ENCODE data around the gene IFT122.
A peak's percentile ranks its signal among the peaks of the same experiment; 100 is the strongest.
"Not testable (repeated sequence)": the region's sequence is repeated elsewhere in the genome, so short reads cannot be mapped to it uniquely, and the experiment has no call there.

The IFT122 gene

GRCh38 chr3:129492691-129493090, 52.7 kb downstream of the IFT122 start:
- no peak for TF ChIP-seq CTCF (IDR thresholded peaks at IDR 0.05; ENCODE audit: low read depth, low read length)
- DNase-seq (ENCODE audit: low read depth, low spot score), result no peak
- in situ Hi-C loops (cut with HindIII; ENCODE audit: low sequenced_read_pairs), result no loop called here
- H3K4me3 ChIP-seq (ENCODE audit: low read depth, low read length), result no peak overlapping the region

- in situ Hi-C loops (cut with HindIII; ENCODE audit: low sequenced_read_pairs), result no loop called here
Observed at GRCh38 chr3:129493206-129493605, 53.2 kb downstream of the IFT122 start.

GRCh38 chr3:129494499-129494898, 54.5 kb downstream of the IFT122 start:
- DNase-seq (ENCODE audit: low read depth, low spot score); in situ Hi-C loops (cut with HindIII; ENCODE audit: low sequenced_read_pairs); H3K4me3 ChIP-seq (ENCODE audit: low read depth, low read length): not testable (repeated sequence)

More at GRCh38 chr3:129493206-129493605, 53.2 kb downstream of the IFT122 start:
- no peak for TF ChIP-seq CTCF (IDR thresholded peaks at IDR 0.05; ENCODE audit: low read depth, low read length)
- H3K4me3 ChIP-seq (ENCODE audit: low read depth, low read length), result no peak overlapping the region
- no peak for DNase-seq (ENCODE audit: low read depth, low spot score)

GRCh38 chr3:129495006-129495639, 55.1 kb downstream of the IFT122 start:
- H3K4me3 ChIP-seq (ENCODE audit: low read depth, low read length); in situ Hi-C loops (cut with HindIII; ENCODE audit: low sequenced_read_pairs): not testable (repeated sequence)
- peak; percentile 55 for DNase-seq (ENCODE audit: low read depth, low spot score)

- in situ Hi-C loops (cut with HindIII; ENCODE audit: low sequenced_read_pairs); DNase-seq (ENCODE audit: low read depth, low spot score): not testable (repeated sequence)
Observed at GRCh38 chr3:129497876-129498275, 57.9 kb downstream of the IFT122 start.

GRCh38 chr3:129498603-129499488, 58.8 kb downstream of the IFT122 start:
- in situ Hi-C loops (cut with HindIII; ENCODE audit: low sequenced_read_pairs); DNase-seq (ENCODE audit: low read depth, low spot score); H3K4me3 ChIP-seq (ENCODE audit: low read depth, low read length): not testable (repeated sequence)

More at GRCh38 chr3:129497876-129498275, 57.9 kb downstream of the IFT122 start:
- H3K4me3 ChIP-seq (ENCODE audit: low read depth, low read length), result not testable (repeated sequence)

GRCh38 chr3:129499604-129500333, 59.7 kb downstream of the IFT122 start:
- H3K4me3 ChIP-seq (ENCODE audit: low read depth, low read length); DNase-seq (ENCODE audit: low read depth, low spot score); in situ Hi-C loops (cut with HindIII; ENCODE audit: low sequenced_read_pairs): not testable (repeated sequence)

GRCh38 chr3:129500334-129500658, 60.3 kb downstream of the IFT122 start:
- no peak for DNase-seq (ENCODE audit: low read depth, low spot score)
- no peak for TF ChIP-seq CTCF (IDR thresholded peaks at IDR 0.05; ENCODE audit: low read depth, low read length)
- H3K4me3 ChIP-seq (ENCODE audit: low read depth, low read length), result no peak overlapping the region
- in situ Hi-C loops (cut with HindIII; ENCODE audit: low sequenced_read_pairs), result no loop called here

GRCh38 chr3:129501630-129502029, 61.6 kb downstream of the IFT122 start:
- TF ChIP-seq CTCF (IDR thresholded peaks at IDR 0.05; ENCODE audit: low read depth, low read length), result no peak
- in situ Hi-C loops (cut with HindIII; ENCODE audit: low sequenced_read_pairs), result no loop called here
- no peak for DNase-seq (ENCODE audit: low read depth, low spot score)
- H3K4me3 ChIP-seq (ENCODE audit: low read depth, low read length), result no peak overlapping the region
